ENCODE measurements around the gene VIT.

VIT gene, protein sequence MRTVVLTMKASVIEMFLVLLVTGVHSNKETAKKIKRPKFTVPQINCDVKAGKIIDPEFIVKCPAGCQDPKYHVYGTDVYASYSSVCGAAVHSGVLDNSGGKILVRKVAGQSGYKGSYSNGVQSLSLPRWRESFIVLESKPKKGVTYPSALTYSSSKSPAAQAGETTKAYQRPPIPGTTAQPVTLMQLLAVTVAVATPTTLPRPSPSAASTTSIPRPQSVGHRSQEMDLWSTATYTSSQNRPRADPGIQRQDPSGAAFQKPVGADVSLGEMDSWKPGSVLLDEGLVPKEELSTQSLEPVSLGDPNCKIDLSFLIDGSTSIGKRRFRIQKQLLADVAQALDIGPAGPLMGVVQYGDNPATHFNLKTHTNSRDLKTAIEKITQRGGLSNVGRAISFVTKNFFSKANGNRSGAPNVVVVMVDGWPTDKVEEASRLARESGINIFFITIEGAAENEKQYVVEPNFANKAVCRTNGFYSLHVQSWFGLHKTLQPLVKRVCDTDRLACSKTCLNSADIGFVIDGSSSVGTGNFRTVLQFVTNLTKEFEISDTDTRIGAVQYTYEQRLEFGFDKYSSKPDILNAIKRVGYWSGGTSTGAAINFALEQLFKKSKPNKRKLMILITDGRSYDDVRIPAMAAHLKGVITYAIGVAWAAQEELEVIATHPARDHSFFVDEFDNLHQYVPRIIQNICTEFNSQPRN

DNA sequence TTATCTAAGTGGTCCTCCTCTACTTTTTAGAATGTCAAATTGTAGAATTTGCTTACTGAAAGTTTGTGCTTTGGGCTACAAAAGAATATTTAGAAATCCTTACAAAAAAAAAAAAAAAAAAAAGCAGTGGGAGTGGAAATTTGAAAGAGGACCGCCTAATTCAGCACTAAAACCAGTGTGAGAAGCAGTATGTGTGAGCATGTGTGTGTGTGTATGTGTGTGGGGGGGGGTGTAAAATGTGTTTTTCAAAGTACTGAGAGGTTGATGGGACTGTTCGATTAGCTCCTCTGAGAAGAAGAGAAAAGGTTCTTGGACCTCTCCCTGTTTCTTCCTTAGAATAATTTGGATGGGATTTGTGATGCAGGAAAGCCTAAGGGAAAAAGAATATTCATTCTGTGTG lies at the start of gene VIT:
TSS of gene VIT (plus strand) at position 175 of the 400 bp plus-strand sequence. CDS start 19,664 bp downstream, outside the sequence.
- no peak for TF ChIP-seq CTCF (IDR thresholded peaks at IDR 0.05; ENCODE audit: borderline replicate concordance, control extremely low read depth, extremely low read depth, insufficient read depth, missing control alignments)
- no peak for DNase-seq (ENCODE audit: low spot score)
- in situ Hi-C loops (cut with MboI; ENCODE audit: low sequenced_read_pairs, unreplicated experiment): no loop called here

- no peak for TF ChIP-seq CTCF (IDR thresholded peaks at IDR 0.05; ENCODE audit: borderline replicate concordance, control extremely low read depth, extremely low read depth, insufficient read depth, missing control alignments)
- no peak for DNase-seq (ENCODE audit: low spot score)
- in situ Hi-C loops (cut with MboI; ENCODE audit: low sequenced_read_pairs, unreplicated experiment): no loop called here
These were observed 46.3 kb upstream of the VIT start for GRCh38 chr2:36650031-36650829.

- no peak for TF ChIP-seq CTCF (IDR thresholded peaks at IDR 0.05; ENCODE audit: borderline replicate concordance, control extremely low read depth, extremely low read depth, insufficient read depth, missing control alignments)
- DNase-seq (ENCODE audit: low spot score): no peak
- in situ Hi-C loops (cut with MboI; ENCODE audit: low sequenced_read_pairs, unreplicated experiment): no loop called here
These were observed 43.4 kb upstream of the VIT start for GRCh38 chr2:36653155-36653554.

DNA sequence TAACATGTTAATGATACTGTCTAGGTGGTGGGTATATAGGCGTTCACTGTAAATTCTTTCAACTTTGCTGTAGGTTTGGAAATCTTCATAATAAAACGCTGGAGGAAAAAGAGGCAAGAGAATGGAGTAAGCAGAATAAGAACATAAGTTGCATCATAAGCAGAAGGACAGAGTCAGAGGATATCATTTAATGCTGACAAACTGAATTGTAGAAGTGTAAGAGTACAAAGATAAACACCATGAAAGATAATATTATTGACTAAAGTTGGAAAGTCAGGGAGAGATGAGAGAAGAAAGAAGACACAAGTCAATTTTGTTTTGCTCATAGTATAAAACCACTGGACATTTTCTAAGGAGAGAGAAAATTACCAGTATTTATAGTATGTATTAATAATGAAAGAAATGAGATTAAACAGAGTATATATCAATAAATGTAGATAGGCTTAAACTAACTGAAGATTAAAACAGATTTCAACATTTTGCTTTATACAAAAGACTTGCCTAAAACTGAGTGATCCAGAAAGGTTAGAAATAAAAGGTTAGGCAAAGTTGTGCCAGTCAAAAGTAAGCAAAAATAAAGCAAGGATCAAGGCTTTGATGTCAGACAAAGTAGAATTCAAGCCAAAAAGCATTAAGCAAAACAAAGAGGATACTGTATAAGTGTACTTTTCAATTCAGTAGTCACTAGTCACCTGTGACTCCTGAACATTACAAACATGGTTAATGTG lies 42.4 kb upstream of the VIT start:
- DNase-seq (ENCODE audit: low spot score): no peak
- TF ChIP-seq CTCF (IDR thresholded peaks at IDR 0.05; ENCODE audit: borderline replicate concordance, control extremely low read depth, extremely low read depth, insufficient read depth, missing control alignments): no peak
- in situ Hi-C loops (cut with MboI; ENCODE audit: low sequenced_read_pairs, unreplicated experiment): no loop called here

DNA sequence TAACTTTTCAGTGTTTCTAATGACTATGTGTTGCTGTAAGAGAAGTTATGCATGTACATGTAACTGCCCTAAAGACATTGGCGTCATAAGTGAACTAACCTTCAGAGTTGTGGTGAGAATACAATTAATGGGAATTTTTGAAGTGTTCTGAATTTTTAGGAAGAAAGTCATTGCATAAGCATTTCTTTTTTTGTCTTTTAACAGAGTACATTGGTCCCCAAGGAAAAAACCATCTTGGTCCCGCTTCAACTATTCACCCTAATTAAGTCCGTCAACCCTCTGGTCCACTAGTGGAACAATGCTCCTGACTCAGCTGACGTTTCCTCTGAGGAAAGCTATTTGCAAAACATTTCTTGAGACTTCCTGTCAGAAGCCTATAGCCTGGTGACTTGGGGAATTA lies 41.1 kb upstream of the VIT start:
- in situ Hi-C loops (cut with MboI; ENCODE audit: low sequenced_read_pairs, unreplicated experiment): no loop called here
- no peak for TF ChIP-seq CTCF (IDR thresholded peaks at IDR 0.05; ENCODE audit: borderline replicate concordance, control extremely low read depth, extremely low read depth, insufficient read depth, missing control alignments)
- DNase-seq (ENCODE audit: low spot score): no peak

GRCh38 chr2:36657703-36658102 lies 38.8 kb upstream of the VIT start:
- no peak for TF ChIP-seq CTCF (IDR thresholded peaks at IDR 0.05; ENCODE audit: borderline replicate concordance, control extremely low read depth, extremely low read depth, insufficient read depth, missing control alignments)
- in situ Hi-C loops (cut with MboI; ENCODE audit: low sequenced_read_pairs, unreplicated experiment): no loop called here
- DNase-seq (ENCODE audit: low spot score): no peak

All from GM13976 (cell line).